Measurements from ENCODE around the gene DOCK1. TPM values are rescaled to one million over a fixed set of nuclear protein-coding genes. Genes with fewer than 3 reads are reported as not detected.

DOCK1 gene
- total RNA-seq, 1 donor from 2014 or later = 108 TPM

GRCh38 chr10:127085957-127086356 is 180.7 kb downstream of the DOCK1 start:
- no peak for DNase-seq (ENCODE audit: low read depth)

GRCh38 chr10:127088908-127089307 is 183.7 kb downstream of the DOCK1 start:
- no peak for DNase-seq (ENCODE audit: low read depth)

GRCh38 chr10:127089446-127089845 is 184.2 kb downstream of the DOCK1 start:
- DNase-seq (ENCODE audit: low read depth) = no peak

- peak; percentile 12 for DNase-seq (ENCODE audit: low read depth)
Observed at GRCh38 chr10:127090138-127090537, 184.9 kb downstream of the DOCK1 start.

- no peak for DNase-seq (ENCODE audit: low read depth)
Observed at GRCh38 chr10:127091354-127091753, 186.1 kb downstream of the DOCK1 start.

GRCh38 chr10:127092916-127093315 is 187.7 kb downstream of the DOCK1 start:
- no peak for DNase-seq (ENCODE audit: low read depth)

- DNase-seq (ENCODE audit: low read depth) = no peak
Observed at GRCh38 chr10:127094984-127095383, 189.8 kb downstream of the DOCK1 start.

GRCh38 chr10:127100983-127101615 is 195.9 kb downstream of the DOCK1 start:
- no peak for DNase-seq (ENCODE audit: low read depth)

- DNase-seq (ENCODE audit: low read depth) = no peak
Observed at GRCh38 chr10:127102176-127102575, 196.9 kb downstream of the DOCK1 start.

GRCh38 chr10:127115100-127115499 is 209.9 kb downstream of the DOCK1 start:
- no peak for DNase-seq (ENCODE audit: low read depth)

GRCh38 chr10:127117125-127117524 is 211.9 kb downstream of the DOCK1 start:
- DNase-seq (ENCODE audit: low read depth) = peak; percentile 40

GRCh38 chr10:127118034-127118433 is 212.8 kb downstream of the DOCK1 start:
- DNase-seq (ENCODE audit: low read depth) = no peak

- no peak for DNase-seq (ENCODE audit: low read depth)
Observed at GRCh38 chr10:127119936-127120335, 214.7 kb downstream of the DOCK1 start.

- DNase-seq (ENCODE audit: low read depth) = no peak
Observed at GRCh38 chr10:127122831-127123230, 217.6 kb downstream of the DOCK1 start.

- DNase-seq (ENCODE audit: low read depth) = no peak
Observed at GRCh38 chr10:127123626-127124025, 218.4 kb downstream of the DOCK1 start.

- DNase-seq (ENCODE audit: low read depth) = no peak
Observed at GRCh38 chr10:127125331-127125730, 220.1 kb downstream of the DOCK1 start.

- no peak for DNase-seq (ENCODE audit: low read depth)
Observed at GRCh38 chr10:127127822-127128221, 222.6 kb downstream of the DOCK1 start.

- DNase-seq (ENCODE audit: low read depth) = no peak
Observed at GRCh38 chr10:127129104-127129503, 223.9 kb downstream of the DOCK1 start.

GRCh38 chr10:127132451-127132850 is 227.2 kb downstream of the DOCK1 start:
- no peak for DNase-seq (ENCODE audit: low read depth)

GRCh38 chr10:127133225-127133624 is 228.0 kb downstream of the DOCK1 start:
- DNase-seq (ENCODE audit: low read depth) = no peak

- DNase-seq (ENCODE audit: low read depth) = no peak
Observed at GRCh38 chr10:127133672-127134500, 228.7 kb downstream of the DOCK1 start.

- DNase-seq (ENCODE audit: low read depth) = no peak
Observed at GRCh38 chr10:127135844-127136577, 230.8 kb downstream of the DOCK1 start.

- no peak for DNase-seq (ENCODE audit: low read depth)
Observed at GRCh38 chr10:127137391-127137790, 232.2 kb downstream of the DOCK1 start.
